T-helper 1 cell treated with Interleukin-12 subunit alpha and Interleukin-12 subunit beta and Interleukin-4 antibody, amounts not matched to agents 30 ng/mL and 1 ng/mL, for 36 hours (primary cell): Measurements from ENCODE around the gene PPIL6. TPM values are rescaled to one million over a fixed set of nuclear protein-coding genes. Genes with fewer than 3 reads are reported as not detected.

ENCODE experiments used
- intact Hi-C: fragments of 100-400 bp; cut with micrococcal nuclease; formaldehyde crosslinking; loops from one replicate; pipeline ENCODE4 v1.15.1; 2024
- total RNA-seq: library from RNA; stranded (reverse); gene quantifications from 2 replicates; pipeline ENCODE4 v1.2.3, GENCODE V29; 2022

The PPIL6 gene
- total RNA-seq, result 0.29 TPM in 1 of 2 replicates, not detected in the other

- intact Hi-C loops, result loop anchor here (1.0 to 5.0 kb wide), 10 partner anchors 9 to 882 kb away; partner anchors contain the start of genes AK9, CDC40, CEP57L1 and FIG4
Observed at GRCh38 chr6:109440331-109441068, at the start of gene PPIL6, which contains the start of gene SMPD2. TSS of gene PPIL6 (minus strand) at chr6:109440628. CDS start at chr6:109440590, 38 bp downstream. TSS of gene SMPD2 (plus strand) at chr6:109440724. CDS start at chr6:109441122, 398 bp downstream.

DNA sequence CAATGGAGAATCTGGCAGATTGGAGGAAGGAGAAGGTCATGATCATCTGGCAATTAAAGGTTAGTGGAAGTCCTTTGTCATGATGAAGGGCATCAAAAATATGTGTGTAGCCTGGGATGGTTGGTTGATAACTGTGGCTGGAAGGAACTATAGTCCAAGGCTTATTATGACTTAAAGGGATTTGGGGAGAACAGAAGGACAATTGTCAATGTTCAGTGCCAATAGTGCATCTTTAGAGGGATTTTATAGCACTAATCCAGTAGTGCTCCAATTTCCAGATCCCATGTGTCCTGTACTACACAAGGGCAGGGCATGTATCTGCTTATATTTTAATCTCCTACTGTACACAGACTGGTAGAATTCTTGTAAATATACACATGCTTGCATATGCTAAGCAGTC is 47.6 kb upstream of the PPIL6 start:
- intact Hi-C loops, result no loop called here

GRCh38 chr6:109486068-109486467 is 45.6 kb upstream of the PPIL6 start:
- intact Hi-C loops, result no loop called here

DNA sequence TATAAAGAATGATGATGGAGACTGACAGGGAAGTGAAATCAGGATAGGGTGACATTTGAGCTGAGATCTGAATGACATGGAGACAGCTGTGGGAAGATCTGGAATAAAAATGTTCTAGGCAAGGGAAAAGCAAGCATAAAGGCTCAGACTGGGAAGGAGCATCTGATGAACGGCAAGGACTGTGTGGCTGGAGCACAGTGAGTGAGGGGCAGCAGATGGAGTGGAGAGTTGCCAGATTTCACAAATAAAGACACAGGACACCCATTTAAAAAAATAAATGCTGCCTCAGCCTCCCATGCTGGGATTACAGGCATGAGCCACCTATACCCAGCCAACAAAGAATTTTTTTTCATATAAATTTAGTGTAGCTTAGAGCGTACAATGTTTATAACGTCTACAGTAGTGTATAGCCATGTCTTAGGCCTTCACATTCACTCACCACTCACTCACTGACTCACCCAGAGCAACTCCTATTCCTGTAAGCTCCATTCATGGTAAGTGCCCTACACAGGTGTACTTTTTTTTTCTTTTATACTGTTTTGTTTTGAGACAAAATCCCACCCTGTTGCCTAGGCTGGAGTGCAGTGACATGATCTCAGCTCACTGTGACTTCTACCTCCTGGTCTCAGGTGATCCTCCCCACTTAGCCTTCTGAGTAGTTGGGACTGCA is 45.0 kb upstream of the PPIL6 start:
- intact Hi-C loops, result no loop called here

GRCh38 chr6:109484122-109484521 is 43.7 kb upstream of the PPIL6 start:
- intact Hi-C loops, result loop anchor here (5.0 kb wide), 2 partner anchors 33 to 607 kb away; no protein-coding TSS in a partner anchor

DNA sequence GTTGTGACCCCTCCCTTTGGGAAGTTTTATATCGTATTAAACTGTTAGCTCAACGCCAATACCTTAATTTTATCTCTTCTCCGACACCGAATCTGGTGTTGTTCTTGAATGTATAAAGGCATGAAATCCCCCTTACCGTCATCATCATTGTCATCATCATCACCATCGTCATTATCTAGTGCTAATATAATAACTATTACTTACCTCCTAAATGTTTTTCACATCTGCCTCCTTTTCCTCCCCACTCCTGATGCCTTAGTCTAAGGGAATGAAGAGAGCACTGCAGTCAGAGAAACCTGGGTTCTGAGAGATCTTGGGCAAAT is 43.3 kb upstream of the PPIL6 start:
- intact Hi-C loops, result loop anchor here (1.0 to 5.0 kb wide), 12 partner anchors 8 to 1332 kb away; partner anchors contain the start of genes AK9, CDC40, CDK19 and CEP57L1

DNA sequence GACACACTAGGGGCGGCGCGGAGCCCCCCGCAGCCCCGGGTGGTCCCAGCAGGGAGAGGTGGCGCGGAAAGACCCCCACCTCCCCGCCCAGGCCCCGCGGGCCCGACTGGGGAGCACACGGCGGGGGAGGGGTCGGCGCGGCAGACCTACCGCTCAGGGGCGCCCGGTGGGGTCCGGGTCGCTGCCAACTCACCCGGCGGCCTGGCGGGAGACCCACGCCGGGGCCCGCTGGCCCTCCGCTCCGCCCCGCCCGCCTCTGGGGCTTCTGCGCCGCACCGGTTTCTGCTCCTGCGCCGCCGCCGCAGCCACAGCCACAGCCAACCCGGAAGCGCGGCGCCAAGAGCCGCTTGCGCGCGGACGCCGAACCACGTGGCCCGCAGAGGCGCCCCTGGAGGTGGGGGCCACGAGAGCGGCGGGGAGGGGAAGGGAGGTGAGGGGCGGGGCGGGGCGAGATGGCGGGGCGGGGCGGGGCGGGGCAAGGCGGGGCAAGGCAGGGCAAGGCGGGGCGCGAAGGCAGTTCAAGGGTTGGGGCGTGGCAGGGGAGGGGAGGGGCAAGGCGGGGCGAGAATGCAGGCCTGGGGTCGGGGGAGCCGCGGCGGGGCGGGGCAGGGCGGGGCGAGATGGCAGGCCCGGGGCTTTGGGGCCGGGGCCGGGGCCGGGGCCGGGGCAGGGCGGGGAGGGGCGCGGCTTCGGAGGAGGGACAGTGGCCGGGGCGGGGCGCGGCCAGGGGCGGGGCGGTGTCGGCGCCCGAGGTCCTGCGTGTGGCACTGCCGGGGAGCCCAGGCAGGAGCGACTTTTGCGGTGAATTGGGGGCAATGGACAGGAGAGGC is 42.7 kb upstream of the PPIL6 start, which contains the start of gene ZBTB24:
TSS of gene ZBTB24 (minus strand) at position 315 of the 830 bp plus-strand sequence. CDS start 1,193 bp downstream, outside the sequence.
- intact Hi-C loops, result loop anchor here (1.0 to 5.0 kb wide), 12 partner anchors 8 to 1332 kb away; partner anchors contain the start of genes AK9, CDC40, CDK19 and CEP57L1

- intact Hi-C loops, result loop anchor here (5.0 kb wide), 2 partner anchors 36 to 604 kb away; no protein-coding TSS in a partner anchor
Observed at GRCh38 chr6:109480993-109481480, 40.6 kb upstream of the PPIL6 start.

- intact Hi-C loops, result loop anchor here (1.0 kb wide), 2 partner anchors 24 to 96 kb away; partner anchors contain the start of gene MICAL1
Observed at GRCh38 chr6:109478841-109479624, 38.6 kb upstream of the PPIL6 start.

GRCh38 chr6:109478222-109478805 is 37.9 kb upstream of the PPIL6 start:
- intact Hi-C loops, result no loop called here

DNA sequence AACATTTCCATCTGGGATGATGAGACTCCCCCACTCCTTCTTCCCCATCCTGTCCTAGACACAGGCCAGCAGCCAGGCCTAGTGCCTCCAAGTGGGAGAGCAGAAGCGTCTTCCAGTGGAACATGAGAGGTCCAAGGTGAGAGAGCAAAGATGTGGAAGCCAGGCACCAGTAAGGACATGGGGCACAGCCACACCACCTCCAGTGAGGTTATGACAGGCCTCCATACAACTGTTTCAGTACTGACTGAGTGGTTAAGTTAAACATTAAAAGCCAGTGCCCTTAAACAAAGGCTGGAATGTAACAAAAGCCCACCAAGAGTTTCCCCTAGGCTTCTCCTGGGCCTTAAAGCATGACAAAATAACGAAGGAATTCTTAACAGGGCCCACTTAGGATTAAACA is 37.3 kb upstream of the PPIL6 start:
- intact Hi-C loops, result no loop called here

DNA sequence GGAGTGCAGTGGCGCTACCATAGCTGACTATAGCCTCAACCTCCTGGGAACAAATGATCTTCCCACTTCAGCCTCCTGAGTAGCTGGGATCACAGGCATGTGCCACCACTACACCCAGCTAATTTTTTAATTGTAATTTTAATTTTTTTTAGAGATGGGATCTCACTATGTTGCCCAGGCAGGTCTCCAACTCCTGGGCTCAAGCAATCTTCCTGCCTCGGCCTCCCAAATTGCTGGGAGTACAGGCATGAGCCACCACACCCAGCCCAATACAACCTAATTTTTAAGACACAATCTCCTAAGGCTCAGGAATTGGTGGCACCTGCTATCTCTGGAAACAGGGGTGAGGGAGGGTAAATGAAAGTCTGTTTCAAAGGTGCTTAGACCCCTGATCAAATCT is 36.8 kb upstream of the PPIL6 start:
- intact Hi-C loops, result no loop called here

- intact Hi-C loops, result no loop called here
Observed at GRCh38 chr6:109475625-109476024, 35.2 kb upstream of the PPIL6 start.

- intact Hi-C loops, result no loop called here
Observed at GRCh38 chr6:109474995-109475394, 34.6 kb upstream of the PPIL6 start.

- intact Hi-C loops, result no loop called here
Observed at GRCh38 chr6:109473120-109473519, 32.7 kb upstream of the PPIL6 start.

GRCh38 chr6:109472132-109472995 is 31.9 kb upstream of the PPIL6 start:
- intact Hi-C loops, result no loop called here

DNA sequence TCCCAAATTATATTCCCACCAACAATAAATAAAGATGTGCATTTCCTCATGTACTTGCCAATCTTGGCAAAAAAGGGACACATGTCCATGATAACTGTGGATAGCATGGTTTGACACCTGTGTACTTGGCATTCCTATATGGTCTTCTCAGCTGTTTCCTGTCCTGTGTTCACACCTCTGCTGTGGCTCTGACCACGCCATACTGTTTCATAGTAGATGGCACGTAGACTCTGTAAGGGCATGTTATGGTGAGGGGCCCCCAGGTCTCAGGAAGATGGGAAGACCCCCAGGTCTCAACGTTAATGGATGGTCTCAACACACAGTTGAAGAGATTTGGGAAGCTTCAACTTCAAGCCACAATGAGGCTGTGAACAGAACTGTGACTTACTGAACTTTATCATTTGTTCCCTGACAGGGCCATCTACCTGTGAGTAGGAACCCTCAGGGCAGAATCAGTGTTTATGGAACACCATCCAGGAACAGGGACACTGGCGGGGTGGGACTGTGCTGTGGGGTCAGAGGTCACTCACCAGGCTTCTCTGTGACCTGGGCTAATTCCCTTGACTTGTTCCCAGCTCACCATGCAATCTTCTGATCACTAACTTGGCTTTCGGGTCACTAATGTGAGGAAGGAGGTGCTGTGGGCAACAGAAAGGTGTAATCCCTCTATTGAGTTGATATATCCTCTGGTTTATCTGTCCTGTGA is 30.8 kb upstream of the PPIL6 start:
- intact Hi-C loops, result no loop called here

DNA sequence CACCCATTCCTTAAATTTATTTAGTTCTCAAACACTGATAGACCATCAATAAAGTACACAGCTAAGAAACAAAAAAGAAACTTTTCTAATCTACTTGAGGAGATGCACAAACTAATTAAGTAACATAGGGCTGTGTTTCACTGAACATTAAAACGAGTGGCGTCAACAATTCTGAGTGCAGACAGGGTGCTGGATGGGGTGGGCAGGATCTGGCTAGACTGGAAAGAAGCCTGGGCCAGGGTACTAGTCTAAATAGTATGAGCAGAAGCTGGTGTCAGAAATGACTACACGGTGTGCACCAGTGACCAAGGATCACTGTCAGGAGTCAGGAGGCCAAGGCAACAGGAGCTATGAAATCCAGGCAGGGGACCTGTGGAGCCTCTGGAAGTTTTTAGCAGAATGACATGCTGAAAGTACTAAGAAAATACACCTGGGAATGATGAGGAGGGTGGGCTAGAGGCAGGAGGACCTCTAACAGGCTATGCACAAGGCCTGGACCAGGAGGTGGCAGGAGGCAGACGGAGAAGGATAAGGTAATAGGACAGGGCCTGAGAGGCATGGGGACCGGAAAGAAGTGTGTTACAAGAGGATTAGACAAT is 29.3 kb upstream of the PPIL6 start:
- intact Hi-C loops, result no loop called here
